ENCODE data around the gene RAPGEF3.

The RAPGEF3 gene

GRCh38 chr12:47777151-47777550, 18.5 kb upstream of the RAPGEF3 start:
- POLR2A ChIA-PET: interaction anchor here (1.3 kb wide), 1 partner anchor 9 kb away, joined by 3 read pairs; no protein-coding TSS in a partner anchor

DNA sequence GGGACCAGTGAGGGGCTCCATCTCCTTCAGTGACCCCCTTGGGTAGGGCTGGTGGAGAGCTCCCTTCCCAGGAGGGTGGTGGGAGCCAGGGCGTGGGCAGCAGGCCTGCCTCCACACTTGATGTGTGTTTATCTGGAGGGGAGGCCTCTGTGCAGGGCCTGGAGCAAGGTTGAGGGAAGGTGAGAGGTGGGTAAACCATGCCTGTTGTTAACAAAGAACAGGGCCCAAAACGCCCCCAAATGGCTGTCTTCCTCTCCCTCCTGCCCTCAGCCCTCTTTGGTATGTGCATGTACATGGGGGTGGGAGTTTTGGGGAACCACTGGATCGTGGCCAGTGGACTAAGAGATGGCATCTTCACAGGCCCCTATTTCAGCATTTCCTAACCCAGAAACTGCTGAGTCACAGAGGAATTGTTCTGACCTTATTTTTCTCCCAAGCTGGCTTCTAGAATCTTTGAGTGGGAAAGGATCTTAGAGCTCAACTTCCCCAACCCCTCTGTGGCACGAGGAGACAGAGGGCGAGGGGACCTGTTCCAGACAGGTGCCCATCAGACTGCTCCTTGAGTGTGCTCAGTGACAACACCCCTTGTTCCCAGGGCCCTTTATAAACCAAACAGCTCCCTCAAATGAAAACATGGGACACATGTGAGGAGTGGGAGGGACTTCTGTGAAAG, 17.9 kb upstream of the RAPGEF3 start:
- H3K36me3 ChIP-seq (ENCODE audit: control insufficient read depth in 2 of 2, insufficient read depth in 1 of 2, low read length in 2 of 2): peaks cover 0 to 4% of the 10 kb centered on the region in 2 experiments; a peak in 1 of 3 replicates
- no peaks in the 10 kb centered on the region; the same call in 1 of the 2 replicates for H3K4me1 ChIP-seq (ENCODE audit: control insufficient read depth, insufficient read depth, low read length)
- TF ChIP-seq ZFHX2 (tag by site-specific recombination; conservative IDR thresholded peaks at IDR 0.05): peak; percentile 86
- no peak for TF ChIP-seq ZBTB44 (tag by site-specific recombination; IDR thresholded peaks at IDR 0.05)
- TF ChIP-seq ZNF174 (tag by site-specific recombination; IDR thresholded peaks at IDR 0.05): no peak
- TF ChIP-seq ZIC2 (tag by site-specific recombination; IDR thresholded peaks at IDR 0.05): no peak
- TF ChIP-seq ZSCAN4 (tag by site-specific recombination; IDR thresholded peaks at IDR 0.05): no peak
- TF ChIP-seq ZNF335 (tag by site-specific recombination; conservative IDR thresholded peaks at IDR 0.05): peak; percentile 31
- TF ChIP-seq KLF10 (tag by site-specific recombination; IDR thresholded peaks at IDR 0.05): no peak
- TF ChIP-seq, protein P1, sequence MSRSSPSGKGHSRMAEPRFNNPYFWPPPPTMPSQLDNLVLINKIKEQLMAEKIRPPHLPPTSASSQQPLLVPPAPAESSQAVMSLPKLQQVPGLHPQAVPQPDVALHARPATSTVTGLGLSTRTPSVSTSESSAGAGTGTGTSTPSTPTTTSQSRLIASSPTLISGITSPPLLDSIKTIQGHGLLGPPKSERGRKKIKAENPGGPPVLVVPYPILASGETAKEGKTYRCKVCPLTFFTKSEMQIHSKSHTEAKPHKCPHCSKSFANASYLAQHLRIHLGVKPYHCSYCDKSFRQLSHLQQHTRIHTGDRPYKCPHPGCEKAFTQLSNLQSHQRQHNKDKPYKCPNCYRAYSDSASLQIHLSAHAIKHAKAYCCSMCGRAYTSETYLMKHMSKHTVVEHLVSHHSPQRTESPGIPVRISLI (tag by site-specific recombination; IDR thresholded peaks at IDR 0.05): no peak
- no peak for TF ChIP-seq ZNF16 (tag by site-specific recombination; IDR thresholded peaks at IDR 0.05; ENCODE audit: low read depth)
- no peak for TF ChIP-seq ZNF837 (tag by site-specific recombination; IDR thresholded peaks at IDR 0.05)
- peak; percentile 65; the same call in 1 of the 2 replicates for TF ChIP-seq EGR2 (tag by site-specific recombination; IDR thresholded peaks at IDR 0.05; ENCODE audit: low read depth)
- TF ChIP-seq ZNF558 (tag by site-specific recombination; IDR thresholded peaks at IDR 0.05): no peak
- peak overlapping the region; percentile 12; the same call in 1 of the 2 replicates for H3K27ac ChIP-seq (ENCODE audit: extremely low read depth, low read depth, low read length)
- no peaks in the 10 kb centered on the region for H3K9me3 ChIP-seq (ENCODE audit: control insufficient read depth, insufficient read depth, low read depth, low read length)
- CTCF ChIA-PET: interaction anchor here (0.7 to 19.6 kb wide), 8 partner anchors 8 to 173 kb away, joined by 3 to 784 read pairs (median 53); no protein-coding TSS in a partner anchor
- POLR2A ChIA-PET: interaction anchor here (0.6 to 1.3 kb wide), 2 partner anchors 8 to 44 kb away, joined by 3 to 4 read pairs; no protein-coding TSS in a partner anchor
- H3K4me3 ChIP-seq (ENCODE audit: low read depth, low read length): no peak overlapping the region

More at GRCh38 chr12:47777151-47777550, 18.5 kb upstream of the RAPGEF3 start:
- Histone ChIP-seq H3K9me3 (ENCODE audit: control insufficient read depth, insufficient read depth, low read depth, low read length) (no peaks in the 10 kb centered on the region), H3K27ac (ENCODE audit: extremely low read depth, low read depth, low read length) (no peak overlapping the region), H3K36me3 (ENCODE audit: control insufficient read depth in 2 of 2, insufficient read depth in 1 of 2, low read length in 2 of 2) (peaks cover 0 to 10% of the 10 kb centered on the region in 2 experiments; a peak in 1 of 3 replicates), H3K4me3 (ENCODE audit: low read depth, low read length) (no peak overlapping the region), H3K4me1 (ENCODE audit: control insufficient read depth, insufficient read depth, low read length) (no peaks in the 10 kb centered on the region; the same call in 1 of the 2 replicates)
- CTCF ChIA-PET: interaction anchor here (0.7 to 19.6 kb wide), 8 partner anchors 9 to 172 kb away, joined by 3 to 784 read pairs (median 53); no protein-coding TSS in a partner anchor
- 0 out of 2 replicates have a peak, but pooled peaks have one; percentile 25 for TF ChIP-seq ZFHX2 (tag by site-specific recombination; conservative IDR thresholded peaks at IDR 0.05)
- TF ChIP-seq EGR2 (tag by site-specific recombination; IDR thresholded peaks at IDR 0.05; ENCODE audit: low read depth): peak; percentile 56
- TF ChIP-seq GFI1B (tag by site-specific recombination; IDR thresholded peaks at IDR 0.05): no peak

DNA sequence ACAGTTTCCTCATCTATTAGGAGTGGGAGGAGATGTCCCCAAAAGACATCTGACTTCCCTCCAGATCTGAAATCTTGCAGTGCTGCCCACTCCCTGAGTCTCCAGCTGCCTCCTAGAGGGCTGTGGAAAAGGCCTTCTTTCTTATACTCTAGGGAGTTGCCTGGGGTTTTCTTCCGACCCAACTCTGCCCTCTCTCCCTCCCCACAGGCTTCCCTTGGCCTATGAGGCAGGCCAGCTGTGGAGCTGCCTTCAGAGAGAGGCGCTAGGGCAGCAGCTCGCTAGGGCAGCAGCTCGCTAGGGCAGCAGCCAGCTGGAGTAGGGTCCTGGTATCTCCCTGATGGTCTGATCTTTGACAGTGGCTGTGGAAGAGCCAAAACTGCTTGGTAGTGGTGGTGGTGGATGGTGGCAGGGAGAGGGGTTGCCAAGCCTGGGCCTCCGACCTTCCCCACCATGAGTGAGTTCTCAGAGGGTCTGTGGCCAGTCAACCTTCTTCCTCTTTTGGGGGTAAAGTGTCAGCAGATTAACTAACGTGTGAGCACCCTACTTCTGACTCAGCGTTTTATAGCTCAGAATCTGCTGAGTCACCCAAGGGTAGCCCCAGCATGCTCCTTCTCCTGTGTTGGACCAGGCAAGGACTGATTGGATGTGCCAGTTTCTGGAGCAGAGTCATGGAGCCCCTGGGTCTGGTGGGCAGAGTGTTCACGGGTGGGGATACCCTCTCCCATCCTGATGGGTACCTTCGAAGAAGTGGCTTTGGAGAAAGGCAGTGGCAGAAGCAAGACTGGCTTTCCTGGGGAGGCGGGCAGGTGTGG, 16.6 kb upstream of the RAPGEF3 start:
- H3K9me3 ChIP-seq (ENCODE audit: control insufficient read depth, insufficient read depth, low read depth, low read length): no peaks in the 10 kb centered on the region
- ChIA-PET CTCF (interaction anchor here (0.7 to 19.6 kb wide), 9 partner anchors 7 to 1019 kb away, joined by 3 to 784 read pairs (median 10); no protein-coding TSS in a partner anchor), POLR2A (interaction anchor here (1.4 kb wide), 1 partner anchor 33 kb away, joined by 4 read pairs; no protein-coding TSS in a partner anchor)
- H3K4me3 ChIP-seq (ENCODE audit: low read depth, low read length): no peak overlapping the region
- no peak overlapping the region for H3K27ac ChIP-seq (ENCODE audit: extremely low read depth, low read depth, low read length)
- H3K4me1 ChIP-seq (ENCODE audit: control insufficient read depth, insufficient read depth, low read length): no peaks in the 10 kb centered on the region; the same call in 1 of the 2 replicates
- H3K36me3 ChIP-seq (ENCODE audit: control insufficient read depth in 2 of 2, insufficient read depth in 1 of 2, low read length in 2 of 2): no peaks in the 10 kb centered on the region
- TF ChIP-seq ZBTB17 (tag by site-specific recombination; IDR thresholded peaks at IDR 0.05) (0 out of 2 replicates have a peak, but pooled peaks have one; percentile 29), ZNF426 (tag by site-specific recombination; IDR thresholded peaks at IDR 0.05) (no peak), ZNF571 (tag by site-specific recombination; IDR thresholded peaks at IDR 0.05) (no peak), EGR2 (tag by site-specific recombination; IDR thresholded peaks at IDR 0.05; ENCODE audit: low read depth) (no peak), ZNF555 (tag by site-specific recombination; conservative IDR thresholded peaks at IDR 0.05) (no peak), SP7 (tag by site-specific recombination; IDR thresholded peaks at IDR 0.05) (0 out of 2 replicates have a peak, but pooled peaks have one; percentile 30), ZNF514 (tag by site-specific recombination; IDR thresholded peaks at IDR 0.05) (no peak), ZNF10 (tag by site-specific recombination; IDR thresholded peaks at IDR 0.05) (no peak), ZNF600 (tag by site-specific recombination; IDR thresholded peaks at IDR 0.05) (peak; percentile 16; the same call in 1 of the 2 replicates), ZNF645 (tag by site-specific recombination; IDR thresholded peaks at IDR 0.05) (no peak), ZNF114 (tag by site-specific recombination; IDR thresholded peaks at IDR 0.05) (no peak), ZNF707 (tag by site-specific recombination; IDR thresholded peaks at IDR 0.05) (no peak)
